Ishikawa (cell line): ENCODE measurements around the gene KLHDC7A.

Source experiments
- CEBPB ChIP-seq: IDR thresholded peaks from 2 replicates; pipeline ENCODE4 v1.6.1; 2012
- CREB1 ChIP-seq: IDR thresholded peaks from 2 replicates; pipeline ENCODE4 v1.6.1; 2012; ENCODE audit warnings: low read depth
- EGR1 ChIP-seq: IDR thresholded peaks from 2 replicates; pipeline ENCODE4 v1.6.1; 2012
- EP300 ChIP-seq: IDR thresholded peaks from 2 replicates; pipeline ENCODE4 v1.6.1; 2012; ENCODE audit warnings: borderline replicate concordance
- FOXM1 ChIP-seq: IDR thresholded peaks from 2 replicates; pipeline ENCODE4 v1.6.1; 2012; ENCODE audit warnings: low read depth, borderline replicate concordance
- MAX ChIP-seq: IDR thresholded peaks from 2 replicates; pipeline ENCODE4 v1.6.1; 2012
- NFIC ChIP-seq: IDR thresholded peaks from 2 replicates; pipeline ENCODE4 v1.6.1; 2012
- RAD21 ChIP-seq: IDR thresholded peaks from 2 replicates; pipeline ENCODE4 v1.6.1; 2012; ENCODE audit warnings: low read depth
- REST ChIP-seq: IDR thresholded peaks from 2 replicates; pipeline ENCODE4 v1.6.1; 2012; ENCODE audit warnings: low read depth, mild to moderate bottlenecking
- TAF1 ChIP-seq: IDR thresholded peaks from 2 replicates; pipeline ENCODE4 v1.6.1; 2012; ENCODE audit warnings: low read depth, mild to moderate bottlenecking
- TCF12 ChIP-seq: IDR thresholded peaks from 2 replicates; pipeline ENCODE4 v1.6.1; 2012; ENCODE audit warnings: low read depth
- TEAD4 ChIP-seq: IDR thresholded peaks from 2 replicates; pipeline ENCODE4 v1.6.1; 2012
- YY1 ChIP-seq: IDR thresholded peaks from 2 replicates; pipeline ENCODE4 v1.6.1; 2012; ENCODE audit warnings: low read depth
- ZBTB7A ChIP-seq: IDR thresholded peaks from 2 replicates; pipeline ENCODE4 v1.6.1; 2012; ENCODE audit warnings: low read depth
- TF ChIP-seq, protein P1 (sequence below): IDR thresholded peaks from 2 replicates; pipeline ENCODE4 v1.6.1; 2012

The KLHDC7A gene

GRCh38 chr1:18484721-18485120 is 4.0 kb downstream of the KLHDC7A start:
- TF ChIP-seq TAF1 (no peak), NFIC (no peak), CREB1 (no peak), EP300 (no peak), FOXM1 (no peak), EGR1 (no peak), MAX (no peak), REST (no peak), TCF12 (no peak), TEAD4 (no peak), CEBPB (no peak)
- TF ChIP-seq, protein P1, sequence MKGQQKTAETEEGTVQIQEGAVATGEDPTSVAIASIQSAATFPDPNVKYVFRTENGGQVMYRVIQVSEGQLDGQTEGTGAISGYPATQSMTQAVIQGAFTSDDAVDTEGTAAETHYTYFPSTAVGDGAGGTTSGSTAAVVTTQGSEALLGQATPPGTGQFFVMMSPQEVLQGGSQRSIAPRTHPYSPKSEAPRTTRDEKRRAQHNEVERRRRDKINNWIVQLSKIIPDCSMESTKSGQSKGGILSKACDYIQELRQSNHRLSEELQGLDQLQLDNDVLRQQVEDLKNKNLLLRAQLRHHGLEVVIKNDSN: no peak

- no peak for TF ChIP-seq RAD21
- no peak for TF ChIP-seq MAX
- no peak for TF ChIP-seq NFIC
- TF ChIP-seq TEAD4: no peak
- no peak for TF ChIP-seq CREB1
- TF ChIP-seq, protein P1: no peak
- TF ChIP-seq EGR1: no peak
- no peak for TF ChIP-seq YY1
- TF ChIP-seq TCF12: no peak
- no peak for TF ChIP-seq EP300
- TF ChIP-seq CEBPB: no peak
- no peak for TF ChIP-seq FOXM1
- no peak for TF ChIP-seq ZBTB7A
These were observed 4.5 kb downstream of the KLHDC7A start for GRCh38 chr1:18485227-18485626.

GRCh38 chr1:18486195-18486594 is 5.5 kb downstream of the KLHDC7A start:
- peak; percentile 48 for TF ChIP-seq RAD21
- no peak for TF ChIP-seq TCF12

GRCh38 chr1:18489417-18490143 is 8.8 kb downstream of the KLHDC7A start:
- TF ChIP-seq EGR1 (no peak), CREB1 (no peak), MAX (no peak), TAF1 (no peak), YY1 (no peak), REST (no peak), CEBPB (no peak), ZBTB7A (no peak), NFIC (no peak), TCF12 (no peak), EP300 (no peak), RAD21 (no peak), FOXM1 (no peak), TEAD4 (no peak)
- TF ChIP-seq, protein P1: no peak

DNA sequence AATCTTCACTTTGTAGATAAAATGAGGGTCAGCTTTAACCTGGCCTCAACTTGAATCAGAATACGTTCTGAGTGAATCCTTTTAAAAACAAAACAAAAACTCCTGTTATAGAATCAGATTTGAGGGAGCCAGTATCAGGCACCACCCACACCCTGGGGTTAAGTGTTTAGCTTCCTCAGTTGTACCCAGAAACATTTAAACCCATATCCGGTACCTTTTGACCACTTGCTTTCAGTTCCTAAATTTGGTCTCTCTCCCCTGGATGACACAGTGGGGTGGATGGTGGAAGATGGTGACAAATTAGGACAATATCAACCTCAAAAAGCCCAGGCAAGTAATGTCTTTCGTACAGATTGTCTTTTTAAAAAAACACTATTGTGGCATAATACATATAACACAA is 10.4 kb downstream of the KLHDC7A start:
- TF ChIP-seq RAD21 (no peak), REST (no peak), TEAD4 (no peak), MAX (no peak), CREB1 (no peak), CEBPB (no peak), EP300 (no peak), TCF12 (no peak), FOXM1 (no peak), TAF1 (no peak), ZBTB7A (no peak), YY1 (no peak), EGR1 (no peak), NFIC (no peak)
- TF ChIP-seq, protein P1: no peak
